Body of pancreas (tissue), 4 donors: Measurements from ENCODE around the gene TRPV6. TPM values are rescaled to one million over a fixed set of nuclear protein-coding genes. Genes with fewer than 3 reads are reported as not detected.

Experiments
- ATAC-seq: fragments of 150-250 bp; one replicate; pipeline ENCODE4 v1.9.1; 2016
- DNase-seq, 4 donors: peaks; one replicate each; pipeline ENCODE4 v3.0.0-alpha.2; 2019
- H3K27ac ChIP-seq, 4 donors: fragments of 200-600 bp; sonication (generic); 1 replicate in 3 of 4; 2 replicates in 1 of 4; pipeline versions ENCODE4 v1.5.1 to v1.6.1; 2016 to 2019; ENCODE audit warnings: mild to moderate bottlenecking in 1 of 4, mixed read lengths in 1 of 4, moderate library complexity in 1 of 4
- H3K27me3 ChIP-seq, 2 donors: fragments of 200-600 bp; sonication (generic); one replicate each; pipeline ENCODE4 v1.6.0; 2016; ENCODE audit warnings: mild to moderate bottlenecking in 1 of 2
- H3K36me3 ChIP-seq, 2 donors: fragments of 200-600 bp; sonication (generic); replicated peaks in 1 of 2; 2 replicates each; pipeline ENCODE4 v1.5.1; 2016; ENCODE audit warnings: low read depth in 2 of 2; ENCODE audit not compliant: insufficient read depth in 1 of 2
- H3K4me1 ChIP-seq: fragments of 200-600 bp; sonication (generic); one replicate; pipeline ENCODE4 v1.6.0; 2016
- H3K4me3 ChIP-seq, 2 donors: fragments of 200-600 bp; sonication (generic); 1 replicate in 1 of 2; 2 replicates in 1 of 2; pipeline ENCODE4 v1.5.1; 2016 to 2019
- H3K9me3 ChIP-seq, 3 donors: fragments of 200-600 bp; sonication (generic); 1 replicate in 2 of 3; 2 replicates in 1 of 3; pipeline ENCODE4 v1.5.1; 2016
- POLR2A ChIP-seq, 3 donors: fragments of 450-650 bp; IDR thresholded peaks; one replicate each; pipeline ENCODE4 v1.6.1; 2016; ENCODE audit warnings: antibody characterized with exemption in 3 of 3, mild to moderate bottlenecking in 2 of 3
- WGBS, 2 donors: methylation state at CpG; one replicate each; pipeline ENCODE4 v1.1.5; 2017; 5-methylcytosine and 5-hydroxymethylcytosine counted together
- intact Hi-C: fragments of 100-400 bp; cut with DNase I; formaldehyde crosslinking; loops from one replicate; pipeline ENCODE4 v1.15.1; 2023
- total RNA-seq, 2 donors: library from RNA; depleted of rRNA; stranded (reverse); fragments of >200 nt; gene quantifications; one replicate each; pipeline ENCODE4 v1.1.0, GENCODE V29; 2016
- TF ChIP-seq, protein P1 (sequence below), 7 experiments: fragments of 450-650 bp in 4 of 7; fragments of 200-600 bp in 3 of 7; sonication (generic) in 3 of 7; IDR thresholded peaks; one replicate each; pipeline ENCODE4 v1.5.1; 2016 to 2019; ENCODE audit warnings: antibody characterized with exemption in 7 of 7

TRPV6 gene
- total RNA-seq: 100 to 1,000 TPM in 1 of 2 donors, 10 to 100 TPM in 1; 61.7 to 110 TPM

DNA sequence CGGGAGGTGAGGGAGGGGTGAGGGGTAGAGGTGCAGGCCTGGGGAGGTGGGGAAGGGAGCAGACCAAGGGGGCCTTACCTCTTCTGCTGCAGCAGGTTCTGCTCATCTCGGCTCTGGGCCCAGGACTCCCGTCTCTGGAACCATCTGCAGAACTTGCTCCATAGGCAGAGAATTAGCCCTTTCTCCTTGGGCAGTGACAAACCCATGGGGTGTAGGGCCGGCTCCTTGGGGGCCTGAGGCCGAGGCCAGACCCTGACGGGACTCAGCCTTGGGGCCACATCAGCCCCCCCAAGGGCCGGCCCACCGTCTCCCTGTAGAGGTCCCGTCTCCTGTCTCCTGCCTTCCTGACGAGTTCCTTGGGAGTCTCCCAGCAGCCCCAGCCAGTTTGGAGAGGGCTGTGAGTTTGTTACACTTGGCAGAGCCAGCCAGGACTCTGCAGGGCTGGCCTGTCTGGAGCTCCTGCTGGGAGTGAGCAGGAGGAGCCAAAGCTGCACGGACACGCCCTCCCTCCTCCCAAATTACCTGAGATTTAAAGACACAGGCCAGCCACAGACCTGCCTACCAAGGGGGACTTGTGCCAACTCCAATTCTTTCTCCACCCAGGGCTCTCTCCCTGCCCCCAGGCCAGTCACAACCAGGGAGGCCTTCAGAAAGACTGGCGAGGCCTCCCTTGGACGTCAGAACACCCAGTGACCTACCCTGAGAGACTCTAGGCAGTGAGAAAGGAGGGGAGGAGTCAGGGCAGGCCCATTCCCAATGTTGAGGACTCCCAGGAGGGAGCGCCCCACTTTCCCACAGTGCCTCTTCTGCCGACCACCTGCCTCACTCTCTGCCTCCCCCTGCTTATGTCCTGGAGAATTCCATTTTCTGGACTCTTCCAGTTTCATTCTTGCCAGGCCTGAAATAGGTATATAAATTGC, at the start of gene TRPV6:
Gene TRPV6 (minus strand): TSS at position 435 of the 920 bp plus-strand sequence.
- Histone ChIP-seq H3K4me1 (peaks cover under 1% of the 10 kb centered on the region), H3K27me3 (no peaks in the 10 kb centered on the region), H3K9me3 (no peaks in the 10 kb centered on the region), H3K27ac (peak within 1 kb of the TSS; percentile 40 to 79 (median 76)), H3K36me3 (no peaks in the 10 kb centered on the region), H3K4me3 (peak within 1 kb of the TSS in 1 of 2 donors; percentile 21)
- ATAC-seq (peak; percentile 86), DNase-seq (peak; percentile 79 to 91 (median 88))
- intact Hi-C loops: no loop called here
- peak; percentile 64 to 89 (median 87) for TF ChIP-seq POLR2A (IDR thresholded peaks at IDR 0.05)
- TF ChIP-seq, protein P1, sequence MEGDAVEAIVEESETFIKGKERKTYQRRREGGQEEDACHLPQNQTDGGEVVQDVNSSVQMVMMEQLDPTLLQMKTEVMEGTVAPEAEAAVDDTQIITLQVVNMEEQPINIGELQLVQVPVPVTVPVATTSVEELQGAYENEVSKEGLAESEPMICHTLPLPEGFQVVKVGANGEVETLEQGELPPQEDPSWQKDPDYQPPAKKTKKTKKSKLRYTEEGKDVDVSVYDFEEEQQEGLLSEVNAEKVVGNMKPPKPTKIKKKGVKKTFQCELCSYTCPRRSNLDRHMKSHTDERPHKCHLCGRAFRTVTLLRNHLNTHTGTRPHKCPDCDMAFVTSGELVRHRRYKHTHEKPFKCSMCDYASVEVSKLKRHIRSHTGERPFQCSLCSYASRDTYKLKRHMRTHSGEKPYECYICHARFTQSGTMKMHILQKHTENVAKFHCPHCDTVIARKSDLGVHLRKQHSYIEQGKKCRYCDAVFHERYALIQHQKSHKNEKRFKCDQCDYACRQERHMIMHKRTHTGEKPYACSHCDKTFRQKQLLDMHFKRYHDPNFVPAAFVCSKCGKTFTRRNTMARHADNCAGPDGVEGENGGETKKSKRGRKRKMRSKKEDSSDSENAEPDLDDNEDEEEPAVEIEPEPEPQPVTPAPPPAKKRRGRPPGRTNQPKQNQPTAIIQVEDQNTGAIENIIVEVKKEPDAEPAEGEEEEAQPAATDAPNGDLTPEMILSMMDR (IDR thresholded peaks at IDR 0.05): peak in 1 of 7 experiments; percentile 2
- 27 to 43% methylated on average over 9 to 16 of the region's 16 CpGs for WGBS, 2 donors

DNA sequence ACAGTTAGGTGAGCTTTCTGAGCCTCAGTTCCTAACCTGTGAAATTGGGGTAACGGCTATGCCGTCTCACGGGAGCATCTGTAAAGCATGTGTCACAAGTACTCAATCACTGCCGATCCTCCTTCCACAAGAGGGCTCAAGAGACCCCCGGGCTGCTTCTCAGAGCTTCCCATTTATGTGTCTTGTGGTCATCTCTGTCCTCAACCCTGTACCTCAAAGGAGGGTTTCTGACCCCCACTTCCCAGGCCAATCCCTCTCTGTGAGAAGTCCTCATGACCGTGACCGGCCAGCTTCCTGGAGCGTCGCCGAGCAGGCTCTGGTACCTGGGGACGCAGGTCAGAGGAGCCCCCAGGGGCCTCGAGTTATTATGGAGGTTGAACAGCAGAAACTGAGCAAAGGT, 48.5 kb upstream of the TRPV6 start:
- no peaks in the 10 kb centered on the region for H3K36me3 ChIP-seq
- intact Hi-C loops: no loop called here
- H3K9me3 ChIP-seq: no peaks in the 10 kb centered on the region
- ATAC-seq (no peak), DNase-seq (no peak)
- no peak overlapping the region for H3K4me3 ChIP-seq
- TF ChIP-seq POLR2A (IDR thresholded peaks at IDR 0.05): no peak
- H3K4me1 ChIP-seq: no peaks in the 10 kb centered on the region
- 70 to 78% methylated on average over 12 of the region's 12 CpGs for WGBS, 2 donors
- no peaks in the 10 kb centered on the region for H3K27me3 ChIP-seq
- no peak overlapping the region for H3K27ac ChIP-seq

DNA sequence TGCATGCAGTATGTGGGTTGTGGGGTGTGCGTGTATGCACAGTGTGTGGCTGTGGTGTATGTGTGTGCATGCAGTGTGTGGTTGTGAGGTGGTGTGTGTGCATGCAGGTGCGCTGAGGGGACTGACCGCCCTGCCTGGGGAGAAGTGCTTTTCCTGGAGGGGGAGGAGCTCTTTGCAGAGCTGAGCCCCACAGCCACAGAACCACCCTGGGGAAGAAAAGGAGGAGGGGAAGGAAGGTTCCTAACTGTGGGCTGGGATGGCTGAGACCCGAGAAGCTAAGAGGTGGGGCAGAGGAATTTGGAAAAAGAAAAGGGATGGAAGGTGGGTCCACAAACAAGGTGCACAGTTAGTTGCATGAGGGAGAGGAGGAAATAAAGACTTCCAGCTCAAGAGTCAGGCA, 48.1 kb upstream of the TRPV6 start, which contains the start of gene TRPV5:
Gene TRPV5 (minus strand): TSS at position 123 of the 400 bp plus-strand sequence. CDS start 287 bp downstream, outside the sequence.
- Histone ChIP-seq H3K27me3 (no peaks in the 10 kb centered on the region), H3K27ac (no peak within 1 kb of the TSS), H3K9me3 (no peaks in the 10 kb centered on the region), H3K36me3 (no peaks in the 10 kb centered on the region), H3K4me3 (no peak within 1 kb of the TSS), H3K4me1 (no peaks in the 10 kb centered on the region)
- no peak for ATAC-seq
- intact Hi-C loops: no loop called here
- DNase-seq: no peak
- TF ChIP-seq, protein P1 (IDR thresholded peaks at IDR 0.05): no peak
- TF ChIP-seq POLR2A (IDR thresholded peaks at IDR 0.05): no peak
- 73 to 83% methylated on average over 4 of the region's 4 CpGs for WGBS, 2 donors

DNA sequence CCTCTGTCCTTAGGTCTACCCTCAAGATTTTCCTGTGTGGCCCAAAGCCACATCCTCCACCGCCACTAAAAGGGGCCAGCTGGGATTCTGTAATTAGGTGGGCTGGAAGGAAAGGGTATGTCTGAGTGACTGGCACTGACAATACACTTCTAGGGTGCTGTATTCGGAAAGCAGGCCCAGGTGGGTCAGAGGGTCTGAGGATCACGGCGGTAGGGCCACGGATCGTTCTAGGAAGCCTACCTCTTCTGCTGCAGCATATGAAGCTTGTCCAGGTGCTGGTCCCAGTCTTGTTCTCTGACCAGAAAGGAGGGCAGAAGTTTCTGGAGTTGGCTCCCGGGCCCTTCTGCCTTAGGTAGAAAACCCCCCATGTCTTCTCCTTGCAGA, 47.5 kb upstream of the TRPV6 start:
- WGBS, 2 donors: 81 to 85% methylated on average over 7 of the region's 7 CpGs
- H3K4me3 ChIP-seq: no peak overlapping the region
- no peak for ATAC-seq

More for the DNA sequence above, 47.5 kb upstream of the TRPV6 start:
- Histone ChIP-seq H3K27me3 (no peaks in the 10 kb centered on the region), H3K36me3 (no peaks in the 10 kb centered on the region), H3K27ac (no peak overlapping the region), H3K4me1 (no peaks in the 10 kb centered on the region), H3K9me3 (no peaks in the 10 kb centered on the region)
- TF ChIP-seq POLR2A (IDR thresholded peaks at IDR 0.05): no peak
- TF ChIP-seq, protein P1 (IDR thresholded peaks at IDR 0.05): no peak
- intact Hi-C loops: no loop called here
- no peak for DNase-seq
